ENCODE results near the gene IRX4.
"Not testable (repeated sequence)": the region's sequence is repeated elsewhere in the genome, so short reads cannot be mapped to it uniquely, and the experiment has no call there.

Gene IRX4

DNA sequence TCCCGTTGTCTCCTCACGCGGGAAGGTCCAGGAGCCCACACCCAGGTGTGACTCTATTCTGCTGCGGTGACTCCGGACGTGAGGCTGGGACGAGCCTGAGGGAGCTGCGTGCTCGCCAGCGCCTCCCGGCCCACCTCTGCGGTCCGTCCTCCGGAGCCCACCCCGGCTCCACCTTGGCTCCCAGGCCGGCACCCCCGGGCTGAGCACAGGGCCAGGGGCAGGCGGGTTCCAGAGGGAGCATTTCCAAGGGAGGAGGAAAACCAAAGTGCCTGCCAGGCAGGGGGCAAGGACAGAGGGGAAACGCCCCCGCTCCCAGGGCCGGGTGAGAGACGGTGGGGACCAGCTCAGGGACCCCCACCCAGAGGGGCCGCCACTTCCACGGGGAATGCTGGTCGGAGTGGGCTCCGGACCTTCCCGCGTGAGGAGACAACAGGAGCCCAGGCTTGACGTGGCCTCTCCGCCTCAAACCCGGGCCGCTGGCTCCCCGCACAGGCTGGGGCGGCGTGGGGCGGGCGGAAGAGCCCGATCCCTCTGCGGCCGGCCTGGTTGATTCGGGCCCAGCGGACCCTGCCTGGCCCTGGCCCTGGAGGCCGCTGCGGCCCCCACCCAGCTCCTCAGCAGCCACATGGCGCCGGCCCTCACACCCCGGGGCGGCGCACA lies 26.0 kb downstream of the IRX4 start:
- no peak for DNase-seq (ENCODE audit: low read depth)

GRCh38 chr5:1855596-1855995 lies 27.1 kb downstream of the IRX4 start:
- DNase-seq (ENCODE audit: low read depth), result no peak

GRCh38 chr5:1855075-1855474 lies 27.6 kb downstream of the IRX4 start:
- DNase-seq (ENCODE audit: low read depth), result no peak

DNA sequence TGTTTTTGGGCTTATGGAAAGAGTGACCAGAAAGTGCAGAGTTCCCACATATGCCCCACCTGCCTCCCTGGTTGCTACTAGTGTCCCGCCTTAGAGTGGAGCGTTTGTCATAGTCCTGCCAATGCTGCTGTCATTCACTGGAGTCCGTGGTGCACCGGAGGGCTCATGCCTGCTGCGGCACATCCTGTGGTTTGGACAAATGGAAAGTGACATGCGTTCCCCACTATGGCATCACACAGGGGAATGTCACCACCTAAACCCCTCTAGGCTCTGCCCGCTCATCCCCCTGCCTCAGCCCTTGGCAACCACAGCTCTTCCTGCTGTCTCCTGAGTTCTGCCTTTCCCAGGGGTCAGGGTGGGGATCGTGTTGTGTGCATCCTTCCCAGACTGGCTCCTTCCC lies 29.2 kb downstream of the IRX4 start:
- no peak for DNase-seq (ENCODE audit: low read depth)

- no peak for DNase-seq (ENCODE audit: low read depth)
Measured at GRCh38 chr5:1852324-1852947, 30.3 kb downstream of the IRX4 start.

- DNase-seq (ENCODE audit: low read depth), result no peak
Measured at GRCh38 chr5:1851290-1851934, 31.3 kb downstream of the IRX4 start.

DNA sequence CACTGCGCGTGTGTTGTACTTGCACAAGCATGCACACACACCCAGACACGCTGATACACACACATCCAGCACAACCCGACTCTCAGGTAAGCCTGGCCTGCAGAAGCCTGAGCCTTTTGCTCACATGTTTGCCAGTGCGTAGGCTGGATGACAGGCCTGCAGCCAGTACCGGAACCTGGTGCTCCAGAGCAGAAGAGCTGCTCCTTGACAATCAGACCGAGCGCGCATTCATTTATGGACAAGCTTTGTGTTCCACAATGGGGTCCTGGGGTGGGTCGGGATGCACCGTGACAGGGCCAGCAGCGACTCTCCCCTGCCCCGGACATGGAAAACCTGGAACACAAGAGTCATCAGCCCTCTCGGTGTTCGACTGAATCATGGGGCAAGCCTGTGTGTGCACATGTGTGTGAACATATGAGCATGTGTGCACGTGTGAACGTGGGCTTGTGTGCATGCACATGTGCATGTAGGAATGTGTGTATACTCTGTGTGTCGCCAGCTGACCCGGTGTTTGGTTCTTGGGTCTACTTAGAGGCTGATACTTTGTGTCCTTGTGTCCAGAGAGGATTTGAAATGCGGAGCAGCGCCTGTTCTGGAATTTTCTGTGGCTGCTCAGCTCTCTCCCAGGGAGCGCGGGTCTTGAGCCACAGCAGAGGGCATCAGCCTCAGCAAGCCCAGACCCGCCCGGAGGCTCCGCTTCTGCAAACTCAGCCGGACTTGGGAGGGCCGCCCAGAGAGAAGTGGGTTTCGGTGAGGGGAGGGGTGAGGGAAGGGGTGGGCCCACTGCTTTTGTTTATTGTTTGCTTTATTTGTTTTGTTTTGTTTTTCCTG lies 32.2 kb downstream of the IRX4 start:
- no peak for DNase-seq (ENCODE audit: low read depth)

DNA sequence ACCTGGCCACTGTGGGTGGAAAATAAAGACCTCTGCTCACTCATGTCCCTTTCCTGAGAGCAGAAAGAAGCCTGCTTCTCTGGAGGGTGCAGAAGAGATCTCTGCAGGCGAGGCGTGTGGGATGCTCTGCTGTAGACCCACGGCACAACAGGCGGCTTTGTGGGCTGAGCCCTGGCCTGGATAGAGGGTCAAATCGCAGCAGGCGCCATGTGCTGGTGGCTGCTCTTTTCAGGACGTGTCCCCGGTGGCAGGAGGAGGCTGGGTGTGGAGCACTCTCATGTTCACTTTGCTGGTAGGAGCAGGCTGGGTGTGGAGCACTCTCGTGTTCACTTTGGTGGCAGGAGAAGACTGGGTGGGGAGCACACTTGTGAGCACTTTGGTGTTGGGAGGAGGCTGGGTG lies 35.1 kb downstream of the IRX4 start:
- no peak for DNase-seq (ENCODE audit: low read depth)

- no peak for DNase-seq (ENCODE audit: low read depth)
Measured at GRCh38 chr5:1847056-1847455, 35.7 kb downstream of the IRX4 start.

- DNase-seq (ENCODE audit: low read depth), result no peak
Measured at GRCh38 chr5:1846583-1846982, 36.1 kb downstream of the IRX4 start.

GRCh38 chr5:1845696-1846095 lies 37.0 kb downstream of the IRX4 start:
- no peak for DNase-seq (ENCODE audit: low read depth)

GRCh38 chr5:1844708-1845436 lies 37.9 kb downstream of the IRX4 start:
- DNase-seq (ENCODE audit: low read depth), result no peak

DNA sequence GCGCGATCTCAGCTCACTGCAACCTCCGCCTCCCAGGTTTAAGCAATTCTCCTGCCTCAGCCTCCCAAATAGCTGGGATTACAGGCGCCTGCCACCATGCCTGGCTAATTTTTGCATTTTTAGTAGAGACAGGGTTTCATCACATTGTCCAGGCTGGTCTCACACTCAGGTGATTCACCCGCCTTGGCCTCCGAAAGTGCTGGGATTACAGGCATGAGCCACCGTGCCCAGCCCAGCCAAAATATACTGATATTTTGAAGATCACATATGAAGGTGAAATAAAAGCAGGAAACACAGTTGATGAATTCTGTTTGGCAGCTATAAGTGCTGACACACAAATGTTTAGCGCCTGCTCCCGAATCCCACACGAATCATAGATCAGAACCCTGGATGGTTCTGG lies 39.0 kb downstream of the IRX4 start:
- DNase-seq (ENCODE audit: low read depth), result not testable (repeated sequence)

DNA sequence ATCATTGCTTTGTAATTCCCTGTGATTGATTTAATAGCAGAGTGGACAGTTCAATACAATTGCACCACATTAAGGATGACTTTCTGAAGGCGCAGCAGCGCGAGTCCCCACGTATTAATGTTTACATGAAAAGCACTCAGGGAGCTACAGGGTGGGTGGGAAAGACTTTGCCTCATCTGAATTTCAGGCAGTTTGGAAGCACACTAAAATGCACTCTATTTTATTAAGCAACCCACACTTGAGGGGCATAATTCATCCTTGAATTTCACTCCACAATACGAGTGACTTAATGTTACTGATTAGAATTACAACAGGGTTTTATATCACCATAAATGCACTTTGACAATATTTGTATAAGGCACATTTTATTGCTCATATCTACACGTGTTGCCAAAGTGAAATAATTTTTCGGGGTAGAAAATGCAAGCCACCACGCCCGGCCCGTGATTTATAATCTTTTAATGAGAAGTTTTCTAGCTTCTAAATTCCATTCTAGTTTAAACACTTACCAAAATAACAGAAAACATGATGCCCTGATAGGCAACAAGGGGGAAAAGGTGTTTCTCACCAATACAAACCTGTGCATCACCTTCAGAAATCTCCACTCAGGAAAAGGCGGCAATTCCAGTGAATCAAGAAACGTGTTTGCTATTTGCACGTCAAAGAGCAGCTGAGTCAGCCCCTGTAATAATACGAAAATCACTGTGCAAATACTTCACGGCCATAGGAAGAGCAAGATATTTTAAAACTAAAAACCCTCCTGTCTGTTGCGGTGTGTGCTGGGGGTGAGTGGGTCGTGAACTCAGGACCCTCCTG lies 40.5 kb downstream of the IRX4 start:
- DNase-seq (ENCODE audit: low read depth), result no peak

DNA sequence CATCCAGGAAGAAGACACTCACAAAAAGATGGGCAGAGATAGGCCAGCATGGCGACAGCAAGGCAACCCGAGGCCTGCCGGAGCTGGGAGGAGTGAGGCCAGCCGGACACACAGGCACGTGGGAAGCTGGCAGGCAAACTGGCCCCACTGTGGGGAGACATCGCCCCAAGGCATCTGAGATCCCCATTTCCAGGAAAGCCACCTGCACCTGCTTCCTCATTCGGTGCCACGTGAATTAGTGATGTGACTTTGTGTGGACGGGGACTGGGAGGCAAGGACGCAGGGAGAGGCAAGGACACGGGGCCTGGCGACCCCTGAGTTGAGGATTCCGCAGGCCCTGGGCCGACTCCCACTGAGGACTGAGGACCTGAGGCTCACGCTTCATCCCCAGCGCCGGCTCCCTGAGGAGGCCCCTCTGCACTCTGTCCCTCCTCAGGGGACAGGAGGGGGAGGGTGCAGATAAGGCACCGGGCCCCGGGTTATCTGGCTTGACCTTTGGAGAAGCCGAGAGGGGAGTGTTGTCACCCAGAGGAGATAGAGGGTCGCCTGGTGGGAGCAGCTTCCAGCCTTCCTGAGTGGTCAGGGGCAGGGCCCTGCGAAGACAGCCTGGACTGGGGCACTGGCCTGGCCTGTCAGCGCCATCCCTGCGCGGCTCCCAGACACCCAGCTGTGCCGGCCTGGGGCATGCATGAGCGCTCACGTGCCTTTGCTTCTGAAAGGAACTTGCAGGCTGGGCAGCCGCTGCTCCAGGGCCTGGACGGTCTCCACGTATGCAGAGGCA lies 41.8 kb downstream of the IRX4 start:
- DNase-seq (ENCODE audit: low read depth), result no peak

DNA sequence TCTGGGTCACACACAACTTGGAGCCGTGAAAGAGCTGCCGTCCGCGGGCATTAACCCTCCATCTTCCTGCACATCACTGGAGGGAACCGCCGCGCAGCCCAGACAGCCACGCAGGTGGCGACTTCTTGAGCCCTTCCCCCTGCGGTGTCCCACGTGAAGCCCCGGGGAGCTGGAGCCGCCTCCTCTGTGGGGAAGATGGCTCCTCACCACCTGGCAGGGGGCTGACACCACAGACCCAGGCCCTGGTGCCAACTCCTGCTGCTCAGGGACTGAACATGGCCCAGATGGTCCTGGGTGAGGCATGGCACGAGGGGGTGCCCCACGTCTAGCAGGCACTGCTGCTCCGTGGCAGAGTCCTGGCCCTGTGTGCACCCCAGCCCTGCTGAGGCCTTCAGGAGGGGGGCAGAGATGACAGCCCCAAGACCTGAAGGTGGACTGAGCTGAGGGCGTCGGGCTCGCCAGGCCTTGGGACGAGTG lies 42.6 kb downstream of the IRX4 start:
- no peak for DNase-seq (ENCODE audit: low read depth)

DNA sequence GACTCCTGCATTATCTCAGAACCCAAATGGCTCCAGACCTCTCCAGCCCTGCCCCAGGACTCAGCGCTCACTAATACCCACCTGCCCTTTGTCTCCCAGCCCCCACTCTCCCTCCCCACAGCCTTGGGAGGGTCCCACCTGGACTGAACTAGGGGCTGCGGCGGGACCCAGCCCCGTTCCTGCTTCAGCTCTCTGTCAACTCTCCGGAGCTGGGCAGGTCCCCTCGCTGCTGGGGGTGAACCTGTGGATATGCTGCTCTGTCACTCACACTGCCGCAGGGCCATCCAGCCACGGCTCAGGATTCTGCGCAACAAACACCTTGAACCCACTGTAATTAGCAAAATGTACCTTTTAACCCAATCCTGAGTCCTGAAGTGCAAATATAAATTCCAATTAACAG lies 44.7 kb downstream of the IRX4 start:
- DNase-seq (ENCODE audit: low read depth), result no peak

DNA sequence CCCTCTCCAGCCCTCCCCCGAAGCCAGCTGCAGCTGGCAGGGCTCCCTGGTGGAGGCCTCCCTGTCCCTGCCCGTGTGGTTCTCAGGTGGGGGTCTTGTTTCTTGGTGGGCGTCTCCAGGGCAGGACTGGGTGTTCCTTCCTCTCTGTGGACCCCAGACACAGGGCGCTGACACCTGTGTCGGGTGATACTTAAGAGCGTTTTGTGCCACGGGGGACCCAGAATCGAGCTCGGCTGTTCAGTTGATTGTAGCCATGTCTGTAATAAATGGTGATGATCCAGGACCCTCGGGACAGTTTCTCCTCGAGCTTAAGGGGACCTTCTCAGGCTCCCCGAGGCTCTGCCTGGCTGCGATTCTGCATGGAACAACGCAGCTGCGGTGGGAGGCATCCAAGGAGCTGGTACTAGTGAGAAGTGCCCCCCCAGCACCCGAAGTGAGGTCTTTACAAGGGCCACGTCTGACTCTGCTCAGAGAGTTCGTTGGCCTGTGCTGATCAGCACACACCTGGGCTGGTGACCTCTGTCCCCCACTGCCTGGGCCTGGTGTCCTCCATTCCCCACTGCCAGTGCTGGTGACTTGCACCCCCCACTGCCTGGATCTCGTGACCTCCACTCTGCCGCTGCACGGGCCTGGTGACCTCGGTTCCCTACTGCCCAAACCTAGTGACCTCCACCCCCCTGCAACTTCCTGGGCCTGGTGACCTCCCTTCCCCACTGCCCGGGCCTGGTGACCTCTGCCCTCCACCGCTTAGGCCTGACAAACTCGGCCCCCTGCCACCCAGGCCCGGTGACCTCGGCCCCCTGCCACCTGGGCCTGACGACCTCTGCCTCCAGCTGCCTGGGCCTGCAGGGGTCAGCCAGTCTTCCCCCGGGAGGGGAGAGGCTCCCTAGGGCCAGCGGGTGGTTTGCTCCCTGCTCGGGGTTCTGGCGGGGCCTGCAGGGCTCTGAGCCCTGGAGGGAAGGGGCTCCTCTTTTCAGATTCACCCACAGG lies 45.5 kb downstream of the IRX4 start:
- DNase-seq (ENCODE audit: low read depth), result no peak
